MCF 10A (cell line): ENCODE measurements around the gene RGMA. TPM values are rescaled to one million over a fixed set of nuclear protein-coding genes. Genes with fewer than 3 reads are reported as not detected.
A peak's percentile ranks its signal among the peaks of the same experiment; 100 is the strongest.

ENCODE experiments used
- BruUV-seq: library from RNA; stranded (reverse); fragments of 400-500 nt; replicated peaks from 2 replicates; lab custom pipeline; 2021; lab: Mats Ljungman, UMichigan
- CTCF ChIA-PET: fragments of 300-600 bp; sonication (Branson Sonifier 250); formaldehyde crosslinking; extraction: SDS; loops from one replicate; lab custom pipeline; 2021; ENCODE audit warnings: antibody characterized with exemption, inconsistent platforms; lab: Yijun Ruan, JAX
- POLR2A ChIA-PET: fragments of 300-600, 350-650 bp; sonication (Branson Sonifier 250); formaldehyde crosslinking; extraction: SDS; loops from one replicate; lab custom pipeline; 2020; ENCODE audit warnings: antibody characterized with exemption, inconsistent platforms; lab: Yijun Ruan, JAX
- DNase-seq: peaks from one replicate; pipeline ENCODE4 v3.0.0-alpha.2; 2018; ENCODE audit not compliant: unreplicated experiment
- H3K27ac Mint-ChIP-seq: one replicate; pipeline ENCODE4 v1.8.0; 2022; ENCODE audit warnings: mild to moderate bottlenecking, low read depth, mixed read lengths; ENCODE audit not compliant: unreplicated experiment
- H3K27me3 Mint-ChIP-seq: one replicate; pipeline ENCODE4 v1.8.0; 2022; ENCODE audit warnings: mixed read lengths; ENCODE audit not compliant: insufficient read depth, unreplicated experiment
- H3K36me3 Mint-ChIP-seq: one replicate; pipeline ENCODE4 v1.8.0; 2022; ENCODE audit warnings: mild to moderate bottlenecking, moderate library complexity, mixed read lengths; ENCODE audit not compliant: insufficient read depth, unreplicated experiment
- H3K4me1 Mint-ChIP-seq: one replicate; pipeline ENCODE4 v1.8.0; 2022; ENCODE audit warnings: mixed read lengths; ENCODE audit not compliant: insufficient read depth, unreplicated experiment
- H3K4me3 Mint-ChIP-seq: one replicate; pipeline ENCODE4 v1.8.0; 2022; ENCODE audit warnings: mild to moderate bottlenecking, moderate library complexity, mixed read lengths; ENCODE audit not compliant: unreplicated experiment
- H3K9me3 Mint-ChIP-seq: one replicate; pipeline ENCODE4 v1.8.0; 2022; ENCODE audit warnings: mixed read lengths; ENCODE audit not compliant: unreplicated experiment
- intact Hi-C: fragments of 100-400 bp; cut with micrococcal nuclease; formaldehyde crosslinking; loops from 2 replicates; pipeline ENCODE4 v1.14.1; 2022
- total RNA-seq: library from RNA; stranded (reverse); gene quantifications from 2 replicates; pipeline ENCODE4 v1.2.3, GENCODE V29; 2022
- TF ChIP-seq, protein P1 (sequence below): fragments of 200-600 bp; IDR thresholded peaks from one replicate; pipeline ENCODE4 v1.8.0; 2022; ENCODE audit warnings: antibody characterized with exemption, mild to moderate bottlenecking; ENCODE audit not compliant: unreplicated experiment

RGMA gene
- total RNA-seq, 1 experiment from 2014 or later, result 0.51 TPM

DNA sequence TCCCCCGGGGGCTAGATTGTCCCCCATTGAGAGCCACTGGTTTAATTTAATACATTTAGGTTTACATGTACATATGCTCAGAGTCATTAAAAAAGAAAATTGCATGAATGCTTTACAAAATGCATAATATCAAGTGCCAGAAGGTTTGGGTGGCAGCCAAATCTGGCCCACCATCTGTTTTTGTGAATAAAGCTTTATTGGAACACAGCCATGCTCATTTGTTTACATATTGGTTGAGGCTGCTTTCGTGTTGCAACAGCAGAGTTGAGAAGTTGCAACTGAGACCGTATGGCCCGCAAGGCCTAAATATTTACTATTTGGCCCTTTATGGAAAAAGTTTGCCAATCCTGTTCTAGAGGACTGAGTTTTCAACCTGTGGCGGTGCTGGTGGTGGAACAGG lies 32.1 kb upstream of the RGMA start:
- intact Hi-C loops, result no loop called here
- Mint-ChIP-seq H3K4me3 (no peak overlapping the region), H3K36me3 (no peaks in the 10 kb centered on the region), H3K27ac (no peak overlapping the region), H3K27me3 (no peaks in the 10 kb centered on the region), H3K9me3 (no peaks in the 10 kb centered on the region), H3K4me1 (no peaks in the 10 kb centered on the region)
- peak; percentile 8 for DNase-seq
- POLR2A ChIA-PET, result no interaction called here
- CTCF ChIA-PET, result no interaction called here
- TF ChIP-seq, protein P1, sequence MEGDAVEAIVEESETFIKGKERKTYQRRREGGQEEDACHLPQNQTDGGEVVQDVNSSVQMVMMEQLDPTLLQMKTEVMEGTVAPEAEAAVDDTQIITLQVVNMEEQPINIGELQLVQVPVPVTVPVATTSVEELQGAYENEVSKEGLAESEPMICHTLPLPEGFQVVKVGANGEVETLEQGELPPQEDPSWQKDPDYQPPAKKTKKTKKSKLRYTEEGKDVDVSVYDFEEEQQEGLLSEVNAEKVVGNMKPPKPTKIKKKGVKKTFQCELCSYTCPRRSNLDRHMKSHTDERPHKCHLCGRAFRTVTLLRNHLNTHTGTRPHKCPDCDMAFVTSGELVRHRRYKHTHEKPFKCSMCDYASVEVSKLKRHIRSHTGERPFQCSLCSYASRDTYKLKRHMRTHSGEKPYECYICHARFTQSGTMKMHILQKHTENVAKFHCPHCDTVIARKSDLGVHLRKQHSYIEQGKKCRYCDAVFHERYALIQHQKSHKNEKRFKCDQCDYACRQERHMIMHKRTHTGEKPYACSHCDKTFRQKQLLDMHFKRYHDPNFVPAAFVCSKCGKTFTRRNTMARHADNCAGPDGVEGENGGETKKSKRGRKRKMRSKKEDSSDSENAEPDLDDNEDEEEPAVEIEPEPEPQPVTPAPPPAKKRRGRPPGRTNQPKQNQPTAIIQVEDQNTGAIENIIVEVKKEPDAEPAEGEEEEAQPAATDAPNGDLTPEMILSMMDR, result no peak
- no TSS peak for BruUV-seq

DNA sequence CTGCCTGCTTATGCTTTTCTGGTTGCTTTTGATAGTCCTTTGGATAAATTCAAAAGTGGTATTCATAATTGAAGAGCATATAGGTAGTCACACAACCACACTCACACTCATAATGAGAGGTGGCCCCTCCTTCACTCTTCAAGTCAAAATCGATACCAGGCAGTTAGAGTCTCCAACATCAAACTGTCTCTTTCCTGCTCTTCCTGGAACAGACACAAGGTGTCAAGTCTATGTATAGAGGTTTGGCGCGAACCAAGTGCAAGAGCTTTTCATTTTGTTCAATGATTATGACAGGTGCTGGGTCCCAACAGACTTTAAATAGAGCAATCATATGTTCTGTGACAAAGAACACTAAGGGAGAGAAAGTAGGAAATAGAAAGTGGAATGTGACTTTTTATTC lies 29.9 kb upstream of the RGMA start:
- ChIA-PET POLR2A (no interaction called here), CTCF (no interaction called here)
- Mint-ChIP-seq H3K36me3 (no peaks in the 10 kb centered on the region), H3K9me3 (no peaks in the 10 kb centered on the region), H3K4me1 (no peaks in the 10 kb centered on the region), H3K27me3 (no peaks in the 10 kb centered on the region), H3K4me3 (no peak overlapping the region), H3K27ac (no peak overlapping the region)
- intact Hi-C loops, result no loop called here
- no peak for DNase-seq
- no TSS peak for BruUV-seq
- TF ChIP-seq, protein P1, result no peak

DNA sequence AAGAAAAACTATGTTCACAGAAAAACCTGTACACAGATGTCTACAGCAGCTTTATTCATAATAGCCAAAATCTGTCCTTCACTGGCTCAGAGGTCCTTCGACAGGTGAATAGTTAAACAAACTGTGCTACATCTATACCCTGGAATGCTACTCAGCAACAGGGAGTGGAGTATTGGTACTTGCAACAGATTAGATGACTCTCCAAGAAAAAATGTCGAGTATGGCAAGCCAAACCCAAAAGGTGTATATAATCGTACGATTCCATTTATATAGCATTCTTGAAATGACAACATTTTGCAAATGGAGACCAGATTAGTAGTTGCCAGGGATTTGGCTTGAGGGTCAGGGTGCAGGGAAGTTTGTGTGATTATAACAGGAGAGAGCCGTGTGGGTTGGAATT lies 22.4 kb upstream of the RGMA start:
- Mint-ChIP-seq H3K4me3 (no peak overlapping the region), H3K9me3 (no peaks in the 10 kb centered on the region), H3K4me1 (peaks cover 7% of the 10 kb centered on the region), H3K27me3 (no peaks in the 10 kb centered on the region), H3K36me3 (no peaks in the 10 kb centered on the region), H3K27ac (peak overlapping the region; percentile 4)
- intact Hi-C loops, result no loop called here
- DNase-seq, result peak; percentile 55
- BruUV-seq, result no TSS peak
- POLR2A ChIA-PET, result no interaction called here
- TF ChIP-seq, protein P1, result no peak
- CTCF ChIA-PET, result no interaction called here

DNA sequence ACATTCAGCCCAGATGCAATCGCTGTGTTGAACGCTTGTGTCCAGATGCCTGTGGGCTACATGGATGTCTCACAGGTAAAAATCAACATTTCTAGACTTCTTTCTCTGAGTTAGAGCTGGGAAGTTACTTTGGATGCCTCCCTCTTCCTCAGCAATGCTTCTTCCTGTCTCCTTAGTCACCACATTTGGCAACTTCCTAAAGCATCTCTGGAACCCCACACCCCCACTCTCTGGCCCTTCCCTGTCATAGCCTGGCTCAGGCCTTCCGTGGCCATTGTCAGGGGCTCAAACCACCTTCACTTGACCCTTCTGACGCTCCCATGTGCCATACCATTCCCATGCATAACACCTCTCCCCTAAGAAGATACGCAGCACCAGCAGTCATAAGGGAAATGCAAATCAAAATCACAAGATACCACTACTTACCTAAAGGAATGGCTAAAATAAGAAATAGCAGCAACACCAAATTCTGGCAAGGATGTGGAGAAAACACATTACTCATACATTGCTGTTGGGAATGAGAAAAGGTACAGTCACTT lies 21.6 kb upstream of the RGMA start:
- CTCF ChIA-PET, result no interaction called here
- Mint-ChIP-seq H3K27me3 (no peaks in the 10 kb centered on the region), H3K4me3 (no peak overlapping the region), H3K36me3 (no peaks in the 10 kb centered on the region), H3K4me1 (peaks cover 7% of the 10 kb centered on the region), H3K27ac (no peak overlapping the region), H3K9me3 (no peaks in the 10 kb centered on the region)
- intact Hi-C loops, result no loop called here
- TF ChIP-seq, protein P1, result no peak
- POLR2A ChIA-PET, result no interaction called here
- DNase-seq, result peak; percentile 66
- no TSS peak for BruUV-seq
